ENCODE measurements around the gene DNASE1L3.

The DNASE1L3 gene

GRCh38 chr3:58200121-58200709, 10.6 kb downstream of the DNASE1L3 start:
- no peak for DNase-seq

GRCh38 chr3:58198804-58199203, 12.0 kb downstream of the DNASE1L3 start:
- DNase-seq, result no peak

GRCh38 chr3:58198362-58198761, 12.4 kb downstream of the DNASE1L3 start:
- no peak for DNase-seq

- DNase-seq, result no peak
Measured at GRCh38 chr3:58197588-58197987, 13.2 kb downstream of the DNASE1L3 start.

GRCh38 chr3:58193682-58194407, 16.9 kb downstream of the DNASE1L3 start:
- DNase-seq, result no peak

- no peak for DNase-seq
Measured at GRCh38 chr3:58192069-58192468, 18.7 kb downstream of the DNASE1L3 start.

- no peak for DNase-seq
Measured at GRCh38 chr3:58191361-58191991, 19.3 kb downstream of the DNASE1L3 start.

GRCh38 chr3:58190882-58191281, 19.9 kb downstream of the DNASE1L3 start:
- no peak for DNase-seq

- DNase-seq, result no peak
Measured at GRCh38 chr3:58190291-58190690, 20.5 kb downstream of the DNASE1L3 start.

- DNase-seq, result no peak
Measured at GRCh38 chr3:58189691-58190090, 21.1 kb downstream of the DNASE1L3 start.

GRCh38 chr3:58188921-58189451, 21.8 kb downstream of the DNASE1L3 start:
- peak; percentile 28 for DNase-seq

- no peak for DNase-seq
Measured at GRCh38 chr3:58188173-58188564, 22.6 kb downstream of the DNASE1L3 start.

- DNase-seq, result no peak
Measured at GRCh38 chr3:58184982-58185360, 25.8 kb downstream of the DNASE1L3 start.

GRCh38 chr3:58184309-58184981, 26.3 kb downstream of the DNASE1L3 start:
- DNase-seq, result no peak

GRCh38 chr3:58183891-58184290, 26.9 kb downstream of the DNASE1L3 start:
- DNase-seq, result no peak

- no peak for DNase-seq
Measured at GRCh38 chr3:58183221-58183620, 27.6 kb downstream of the DNASE1L3 start.

- DNase-seq, result no peak
Measured at GRCh38 chr3:58180940-58181587, 29.7 kb downstream of the DNASE1L3 start.

- DNase-seq, result no peak
Measured at GRCh38 chr3:58180099-58180880, 30.5 kb downstream of the DNASE1L3 start.

GRCh38 chr3:58179235-58180098, 31.3 kb downstream of the DNASE1L3 start:
- DNase-seq, result no peak

- DNase-seq, result no peak
Measured at GRCh38 chr3:58178528-58179234, 32.1 kb downstream of the DNASE1L3 start.
